Measurements from ENCODE around the gene PTH1R.

GRCh38 chr3:46948830-46949671 is 71.5 kb downstream of the PTH1R start:
- TF ChIP-seq GATA2 (IDR thresholded peaks at IDR 0.05; ENCODE audit: low read depth, low read length) (no peak), GATA3 (IDR thresholded peaks at IDR 0.05; ENCODE audit: low read depth, low read length) (no peak)

Measured in SH-SY5Y (cell line).